DOHH2 (cell line): ENCODE measurements around the gene ACE.

Experiments used
- CTCF ChIP-seq: fragments of 200-600 bp; sonication (generic); IDR thresholded peaks from one replicate; pipeline ENCODE4 v1.5.1; 2014; ENCODE audit warnings: antibody characterized with exemption, mild to moderate bottlenecking, low read depth, low read length; ENCODE audit not compliant: poor library complexity, severe bottlenecking
- EZH2phosphoT487 ChIP-seq: fragments of 200-600 bp; sonication (generic); IDR thresholded peaks from 2 replicates; pipeline ENCODE4 v1.6.1; 2017; ENCODE audit warnings: borderline replicate concordance, mild to moderate bottlenecking, antibody characterized with exemption, low read length, moderate library complexity, mixed read lengths

- no peak for TF ChIP-seq EZH2phosphoT487
- TF ChIP-seq CTCF: no peak
Measured at GRCh38 chr17:63516910-63517824, 40.3 kb downstream of the ACE start.
